ENCODE data around the gene MTERF4. TPM values are rescaled to one million over a fixed set of nuclear protein-coding genes. Genes with fewer than 3 reads are reported as not detected.

The MTERF4 gene
- total RNA-seq, 3 donors from 2014 or later, result 25.4 to 41.7 (median 32.2) TPM

DNA sequence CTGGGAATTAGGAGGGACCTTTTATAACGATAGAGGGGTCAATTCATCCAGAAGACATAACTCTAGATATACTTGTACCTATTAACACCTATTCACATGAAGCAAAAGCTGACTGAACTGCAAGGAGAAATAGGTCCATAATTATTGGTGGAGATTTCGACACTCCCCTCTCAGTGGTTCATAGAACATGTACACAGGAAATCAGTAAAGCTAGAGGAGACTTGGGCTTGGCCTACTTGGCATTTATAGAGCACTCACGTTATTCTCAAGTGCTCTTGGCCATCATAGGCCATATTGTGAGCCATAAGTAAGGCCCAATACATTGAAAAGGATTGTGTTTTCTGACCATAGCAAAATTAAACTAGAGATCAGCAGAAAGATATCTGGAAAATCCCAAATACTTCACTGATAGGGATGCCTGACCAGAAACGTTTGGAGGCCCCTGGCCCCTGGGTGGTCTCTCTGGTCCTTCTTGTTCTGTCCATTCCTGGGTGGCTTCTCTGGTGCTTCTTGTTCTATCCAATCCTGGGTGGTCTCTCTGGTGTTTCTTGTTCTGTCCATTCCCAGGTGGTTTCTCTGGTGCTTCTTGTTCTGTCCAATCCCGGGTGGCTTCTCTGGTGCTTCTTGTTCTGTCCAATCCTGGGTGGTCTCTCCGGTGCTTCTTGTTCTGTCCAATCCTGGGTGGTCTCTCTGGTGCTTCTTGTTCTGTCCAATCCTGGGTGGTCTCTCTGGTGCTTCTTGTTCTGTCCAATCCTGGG lies 54.7 kb downstream of the MTERF4 start:
- Histone ChIP-seq H3K4me3 (no peak overlapping the region), H3K4me1 (ENCODE audit: low read depth) (no peaks in the 10 kb centered on the region), H3K36me3 (ENCODE audit: low read depth) (no peaks in the 10 kb centered on the region), H3K9me3 (peaks cover 5% of the 10 kb centered on the region)
- no peak for DNase-seq
- intact Hi-C loops (cut with DNase I, micrococcal nuclease), result no loop called here
- TF ChIP-seq, protein P1, sequence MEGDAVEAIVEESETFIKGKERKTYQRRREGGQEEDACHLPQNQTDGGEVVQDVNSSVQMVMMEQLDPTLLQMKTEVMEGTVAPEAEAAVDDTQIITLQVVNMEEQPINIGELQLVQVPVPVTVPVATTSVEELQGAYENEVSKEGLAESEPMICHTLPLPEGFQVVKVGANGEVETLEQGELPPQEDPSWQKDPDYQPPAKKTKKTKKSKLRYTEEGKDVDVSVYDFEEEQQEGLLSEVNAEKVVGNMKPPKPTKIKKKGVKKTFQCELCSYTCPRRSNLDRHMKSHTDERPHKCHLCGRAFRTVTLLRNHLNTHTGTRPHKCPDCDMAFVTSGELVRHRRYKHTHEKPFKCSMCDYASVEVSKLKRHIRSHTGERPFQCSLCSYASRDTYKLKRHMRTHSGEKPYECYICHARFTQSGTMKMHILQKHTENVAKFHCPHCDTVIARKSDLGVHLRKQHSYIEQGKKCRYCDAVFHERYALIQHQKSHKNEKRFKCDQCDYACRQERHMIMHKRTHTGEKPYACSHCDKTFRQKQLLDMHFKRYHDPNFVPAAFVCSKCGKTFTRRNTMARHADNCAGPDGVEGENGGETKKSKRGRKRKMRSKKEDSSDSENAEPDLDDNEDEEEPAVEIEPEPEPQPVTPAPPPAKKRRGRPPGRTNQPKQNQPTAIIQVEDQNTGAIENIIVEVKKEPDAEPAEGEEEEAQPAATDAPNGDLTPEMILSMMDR (IDR thresholded peaks at IDR 0.05), result no peak
- no peak for ATAC-seq

Other genes starting within 250 kb of the MTERF4 start
- 1 to 10 TPM in 2 of 3 donors, under 1 TPM in 1; 0.22 to 4.1 (median 1.0) TPM for gene AGXT, start 233.5 kb downstream of the MTERF4 start, total RNA-seq
- gene MAB21L4, start 206.1 kb downstream of the MTERF4 start, total RNA-seq, result 10 to 100 TPM in 1 of 3 donors, 1 to 10 TPM in 2; 3.3 to 13.2 (median 8.1) TPM
- gene CROCC2, start 196.0 kb downstream of the MTERF4 start, total RNA-seq, result under 1 TPM in 2 of 3 donors, not detected in 1; 0.07 to 0.19 TPM
- 10 to 100 TPM in 2 of 3 donors, 1 to 10 TPM in 1; 7.0 to 16.3 (median 14.1) TPM for gene SNED1, start 103.7 kb downstream of the MTERF4 start, total RNA-seq
- gene PASK, start 47.2 kb upstream of the MTERF4 start, total RNA-seq, result 10 to 100 TPM in 2 of 3 donors, 1 to 10 TPM in 1; 6.8 to 25.5 (median 20.6) TPM
- gene PPP1R7, start 48.2 kb upstream of the MTERF4 start, total RNA-seq, result 10 to 100 TPM; 59.3 to 68.9 (median 61.9) TPM
- gene ANO7, start 86.4 kb upstream of the MTERF4 start, total RNA-seq, result 100 to 1,000 TPM in 1 of 3 donors, 10 to 100 TPM in 2; 33.9 to 106 (median 83.5) TPM
- gene HDLBP, start 213.4 kb upstream of the MTERF4 start, total RNA-seq, result 100 to 1,000 TPM; 363 to 417 (median 379) TPM
- 100 to 1,000 TPM; 185 to 262 (median 221) TPM for gene SEPTIN2, start 213.6 kb upstream of the MTERF4 start, total RNA-seq